Measurements from ENCODE around the gene DENND1A.

The DENND1A gene

GRCh38 chr9:123419091-123419490, 510.8 kb downstream of the DENND1A start:
- Histone ChIP-seq H3K4me2 (ENCODE audit: low read depth, low read length, poor library complexity, severe bottlenecking) (no peak overlapping the region), H3K4me1 (ENCODE audit: insufficient read depth, low read length, poor library complexity, severe bottlenecking) (no peaks in the 10 kb centered on the region), H4K20me1 (ENCODE audit: insufficient read depth, low read length, poor library complexity, severe bottlenecking) (no peaks in the 10 kb centered on the region)

GRCh38 chr9:123418506-123418905, 511.4 kb downstream of the DENND1A start:
- Histone ChIP-seq H3K4me1 (ENCODE audit: insufficient read depth, low read length, poor library complexity, severe bottlenecking) (no peaks in the 10 kb centered on the region), H3K9me2 (replicated peaks; ENCODE audit: low read depth, low read length) (no peaks in the 10 kb centered on the region), H3K4me3 (ENCODE audit: low read length, poor library complexity, severe bottlenecking) (no peak overlapping the region), H3K36me3 (ENCODE audit: insufficient read depth, low read length) (no peaks in the 10 kb centered on the region), H2AFZ (ENCODE audit: low read length) (no peak overlapping the region), H4K20me1 (ENCODE audit: insufficient read depth, low read length, poor library complexity, severe bottlenecking) (no peaks in the 10 kb centered on the region), H3K79me2 (ENCODE audit: insufficient read depth, low read length) (no peaks in the 10 kb centered on the region), H3F3A (ENCODE audit: low read depth) (no peaks in the 10 kb centered on the region), H3K27me3 (ENCODE audit: insufficient read depth, low read length, poor library complexity, severe bottlenecking) (no peaks in the 10 kb centered on the region), H3K9me3 (ENCODE audit: insufficient read depth, low read depth, low read length) (no peaks in the 10 kb centered on the region), H3K9ac (ENCODE audit: low read depth, low read length, poor library complexity, severe bottlenecking) (no peak overlapping the region), H3K4me2 (ENCODE audit: low read depth, low read length, poor library complexity, severe bottlenecking) (no peak overlapping the region)
- TF ChIP-seq EZH2phosphoT487 (IDR thresholded peaks at IDR 0.05; ENCODE audit: borderline replicate concordance) = no peak
- TF ChIP-seq, protein P1, sequence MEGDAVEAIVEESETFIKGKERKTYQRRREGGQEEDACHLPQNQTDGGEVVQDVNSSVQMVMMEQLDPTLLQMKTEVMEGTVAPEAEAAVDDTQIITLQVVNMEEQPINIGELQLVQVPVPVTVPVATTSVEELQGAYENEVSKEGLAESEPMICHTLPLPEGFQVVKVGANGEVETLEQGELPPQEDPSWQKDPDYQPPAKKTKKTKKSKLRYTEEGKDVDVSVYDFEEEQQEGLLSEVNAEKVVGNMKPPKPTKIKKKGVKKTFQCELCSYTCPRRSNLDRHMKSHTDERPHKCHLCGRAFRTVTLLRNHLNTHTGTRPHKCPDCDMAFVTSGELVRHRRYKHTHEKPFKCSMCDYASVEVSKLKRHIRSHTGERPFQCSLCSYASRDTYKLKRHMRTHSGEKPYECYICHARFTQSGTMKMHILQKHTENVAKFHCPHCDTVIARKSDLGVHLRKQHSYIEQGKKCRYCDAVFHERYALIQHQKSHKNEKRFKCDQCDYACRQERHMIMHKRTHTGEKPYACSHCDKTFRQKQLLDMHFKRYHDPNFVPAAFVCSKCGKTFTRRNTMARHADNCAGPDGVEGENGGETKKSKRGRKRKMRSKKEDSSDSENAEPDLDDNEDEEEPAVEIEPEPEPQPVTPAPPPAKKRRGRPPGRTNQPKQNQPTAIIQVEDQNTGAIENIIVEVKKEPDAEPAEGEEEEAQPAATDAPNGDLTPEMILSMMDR (conservative IDR thresholded peaks at IDR 0.05; ENCODE audit: low read length) = no peak

More at GRCh38 chr9:123419091-123419490, 510.8 kb downstream of the DENND1A start:
- Histone ChIP-seq H3K4me3 (ENCODE audit: low read length, poor library complexity, severe bottlenecking) (no peak overlapping the region), H3K9ac (ENCODE audit: low read depth, low read length, poor library complexity, severe bottlenecking) (no peak overlapping the region), H3K36me3 (ENCODE audit: insufficient read depth, low read length) (no peaks in the 10 kb centered on the region), H2AFZ (ENCODE audit: low read length) (no peak overlapping the region), H3K27me3 (ENCODE audit: insufficient read depth, low read length, poor library complexity, severe bottlenecking) (no peaks in the 10 kb centered on the region), H3K9me2 (replicated peaks; ENCODE audit: low read depth, low read length) (no peaks in the 10 kb centered on the region), H3F3A (ENCODE audit: low read depth) (no peaks in the 10 kb centered on the region), H3K9me3 (ENCODE audit: insufficient read depth, low read depth, low read length) (no peaks in the 10 kb centered on the region), H3K79me2 (ENCODE audit: insufficient read depth, low read length) (no peaks in the 10 kb centered on the region)
- TF ChIP-seq, protein P1 (conservative IDR thresholded peaks at IDR 0.05; ENCODE audit: low read length) = no peak
- no peak for TF ChIP-seq EZH2phosphoT487 (IDR thresholded peaks at IDR 0.05; ENCODE audit: borderline replicate concordance)

GRCh38 chr9:123418052-123418430, 511.9 kb downstream of the DENND1A start:
- Histone ChIP-seq H3F3A (ENCODE audit: low read depth) (no peaks in the 10 kb centered on the region), H3K4me2 (ENCODE audit: low read depth, low read length, poor library complexity, severe bottlenecking) (no peak overlapping the region), H3K4me3 (ENCODE audit: low read length, poor library complexity, severe bottlenecking) (no peak overlapping the region), H3K79me2 (ENCODE audit: insufficient read depth, low read length) (no peaks in the 10 kb centered on the region), H3K9ac (ENCODE audit: low read depth, low read length, poor library complexity, severe bottlenecking) (no peak overlapping the region), H3K9me3 (ENCODE audit: insufficient read depth, low read depth, low read length) (no peaks in the 10 kb centered on the region), H3K9me2 (replicated peaks; ENCODE audit: low read depth, low read length) (no peaks in the 10 kb centered on the region), H3K27me3 (ENCODE audit: insufficient read depth, low read length, poor library complexity, severe bottlenecking) (no peaks in the 10 kb centered on the region), H2AFZ (ENCODE audit: low read length) (no peak overlapping the region), H3K36me3 (ENCODE audit: insufficient read depth, low read length) (no peaks in the 10 kb centered on the region), H4K20me1 (ENCODE audit: insufficient read depth, low read length, poor library complexity, severe bottlenecking) (no peaks in the 10 kb centered on the region), H3K4me1 (ENCODE audit: insufficient read depth, low read length, poor library complexity, severe bottlenecking) (no peaks in the 10 kb centered on the region)
- no peak for TF ChIP-seq EZH2phosphoT487 (IDR thresholded peaks at IDR 0.05; ENCODE audit: borderline replicate concordance)
- TF ChIP-seq, protein P1 (conservative IDR thresholded peaks at IDR 0.05; ENCODE audit: low read length) = no peak
